GM13977 (cell line): ENCODE data around the gene PDE7B.

Experiments
- DNase-seq: peaks from one replicate; pipeline ENCODE4 v3.0.0; 2012; ENCODE audit warnings: low spot score
- CTCF ChIP-seq: IDR thresholded peaks from 2 replicates; pipeline ENCODE4 v1.5.1; 2012; ENCODE audit warnings: mild to moderate bottlenecking, control low read depth; ENCODE audit not compliant: insufficient read depth; ENCODE audit errors: extremely low read depth, missing control alignments
- in situ Hi-C: fragments of 300-500 bp; cut with MboI; formaldehyde crosslinking; loops from one replicate; pipeline ENCODE4 v1.12.0; 2022; ENCODE audit warnings: low sequenced_read_pairs, low pct_unique_long_range_greater_than_20kb, mixed read lengths, inconsistent platforms; ENCODE audit not compliant: unreplicated experiment

Gene PDE7B

GRCh38 chr6:135935941-135936601, 84.6 kb downstream of the PDE7B start:
- DNase-seq, result no peak
- in situ Hi-C loops, result no loop called here
- TF ChIP-seq CTCF, result no peak

GRCh38 chr6:135936606-135937005, 85.1 kb downstream of the PDE7B start:
- in situ Hi-C loops, result no loop called here
- TF ChIP-seq CTCF, result no peak
- no peak for DNase-seq

GRCh38 chr6:135937106-135937505, 85.6 kb downstream of the PDE7B start:
- in situ Hi-C loops, result no loop called here
- no peak for TF ChIP-seq CTCF
- no peak for DNase-seq

GRCh38 chr6:135938576-135939207, 87.2 kb downstream of the PDE7B start:
- TF ChIP-seq CTCF, result peak; percentile 26
- no peak for DNase-seq
- in situ Hi-C loops, result no loop called here

GRCh38 chr6:135939208-135939591, 87.7 kb downstream of the PDE7B start:
- DNase-seq, result no peak
- TF ChIP-seq CTCF, result no peak
- in situ Hi-C loops, result no loop called here

GRCh38 chr6:135940616-135941167, 89.2 kb downstream of the PDE7B start:
- no peak for DNase-seq
- in situ Hi-C loops, result no loop called here
- no peak for TF ChIP-seq CTCF
